HG02884 (cell line): ENCODE data around the gene MAPK8IP1.

ENCODE experiments used
- ATAC-seq: cut with Tn5 transposase; IDR thresholded peaks from one replicate; pipeline ENCODE4 v1.9.1; 2021; ENCODE audit warnings: mild to moderate bottlenecking, moderate library complexity; ENCODE audit not compliant: unreplicated experiment

MAPK8IP1 gene

GRCh38 chr11:45924036-45924915 is 38.8 kb downstream of the MAPK8IP1 start:
- ATAC-seq, result no peak

DNA sequence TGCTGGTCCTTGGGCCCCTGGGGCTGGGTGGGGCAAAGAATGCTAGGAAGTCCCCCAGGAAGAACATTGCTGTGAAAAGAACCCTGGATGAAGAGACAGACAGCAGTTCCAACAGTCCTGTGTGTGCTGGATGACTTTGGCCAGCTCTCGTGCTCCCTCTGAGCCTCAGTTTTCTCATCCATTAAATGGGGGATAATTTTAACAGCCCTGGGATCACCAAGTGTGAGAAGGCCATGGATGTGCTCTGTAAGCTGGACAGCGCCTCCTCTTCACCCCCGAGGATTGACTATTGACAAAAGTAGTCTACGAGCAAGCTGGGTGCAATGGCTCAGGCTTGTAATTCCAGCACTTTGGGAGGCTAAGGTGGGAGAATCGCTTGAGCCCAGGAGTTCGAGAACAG is 39.5 kb downstream of the MAPK8IP1 start:
- ATAC-seq, result no peak

DNA sequence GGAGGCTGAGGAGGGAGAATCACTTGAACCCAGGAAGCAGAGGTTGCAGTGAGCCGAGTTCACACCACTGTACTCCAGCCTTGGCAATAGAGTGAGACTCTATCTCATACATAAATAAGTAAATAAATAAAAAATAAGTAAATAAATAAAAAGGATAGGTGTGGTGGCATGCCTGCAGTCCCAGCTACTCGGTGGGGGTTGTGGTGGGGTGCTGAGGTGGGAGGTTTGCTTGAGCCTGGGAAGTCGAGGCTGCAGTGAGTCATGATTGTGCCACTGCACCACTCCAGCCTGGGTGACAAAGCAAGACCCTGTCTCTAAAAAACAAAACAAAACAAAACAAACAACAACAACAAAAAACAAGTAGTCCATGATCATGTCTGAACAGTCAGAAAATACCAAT is 40.1 kb downstream of the MAPK8IP1 start:
- no peak for ATAC-seq

DNA sequence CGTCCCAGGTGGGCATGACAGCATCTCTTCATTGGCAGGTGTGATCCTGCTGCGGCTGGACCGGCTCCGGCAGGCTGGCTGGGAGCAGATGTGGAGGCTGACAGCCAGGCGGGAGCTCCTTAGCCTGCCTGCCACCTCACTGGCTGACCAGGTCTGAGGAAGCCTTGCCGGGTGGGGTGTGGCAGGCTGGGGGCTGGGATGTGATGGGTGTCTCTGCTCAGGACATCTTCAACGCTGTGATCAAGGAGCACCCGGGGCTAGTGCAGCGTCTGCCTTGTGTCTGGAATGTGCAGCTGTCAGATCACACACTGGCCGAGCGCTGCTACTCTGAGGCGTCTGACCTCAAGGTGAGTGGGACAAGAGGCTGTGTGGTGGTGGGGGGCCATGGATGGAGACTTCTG is 40.5 kb downstream of the MAPK8IP1 start:
- no peak for ATAC-seq

DNA sequence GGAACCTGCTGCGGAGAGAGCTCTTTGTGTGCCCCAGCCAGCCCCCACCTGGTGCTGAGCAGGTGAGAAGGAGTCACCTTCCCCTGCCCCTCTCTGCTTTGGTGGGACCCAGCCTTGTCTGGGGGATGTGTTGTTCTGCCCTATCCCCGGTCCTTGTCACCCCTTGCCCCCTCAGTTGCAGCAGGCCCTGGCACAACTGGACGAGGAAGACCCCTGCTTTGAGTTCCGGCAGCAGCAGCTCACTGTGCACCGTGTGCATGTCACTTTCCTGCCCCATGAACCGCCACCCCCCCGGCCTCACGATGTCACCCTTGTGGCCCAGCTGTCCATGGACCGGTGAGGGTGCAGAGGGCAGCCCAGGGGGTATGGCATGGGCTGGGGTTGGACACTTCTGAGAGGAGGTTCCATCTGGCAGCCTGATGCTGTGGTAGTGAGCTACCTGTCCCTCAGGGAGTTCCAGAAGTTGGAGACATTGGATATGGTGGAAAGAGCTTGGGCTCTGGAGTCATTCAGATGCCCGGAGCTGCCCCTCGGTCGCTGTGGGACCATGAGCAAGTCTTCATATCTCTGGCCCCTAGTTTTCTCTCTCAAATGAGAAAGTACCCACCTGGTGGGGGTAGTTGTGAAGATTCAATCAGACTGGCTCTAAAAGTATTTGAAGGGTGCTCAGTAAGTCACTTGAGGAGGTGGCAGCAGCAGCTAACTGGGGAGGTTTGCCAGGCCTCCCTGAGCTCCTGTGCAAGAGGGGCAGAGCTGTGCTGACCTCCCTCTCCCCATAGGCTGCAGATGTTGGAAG is 41.3 kb downstream of the MAPK8IP1 start:
- no peak for ATAC-seq

DNA sequence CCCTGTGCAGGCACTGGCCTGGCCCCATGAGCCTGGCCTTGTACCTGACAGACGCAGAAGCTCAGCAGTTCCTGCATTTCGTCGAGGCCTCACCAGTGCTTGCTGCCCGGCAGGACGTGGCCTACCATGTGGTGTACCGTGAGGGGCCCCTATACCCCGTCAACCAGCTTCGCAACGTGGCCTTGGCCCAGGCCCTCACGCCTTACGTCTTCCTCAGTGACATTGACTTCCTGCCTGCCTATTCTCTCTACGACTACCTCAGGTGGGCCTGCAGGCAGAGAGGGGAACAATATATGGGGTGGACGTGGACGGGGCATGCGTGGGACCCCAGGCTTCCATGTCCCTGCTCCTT is 41.9 kb downstream of the MAPK8IP1 start:
- ATAC-seq, result no peak

- no peak for ATAC-seq
Measured at GRCh38 chr11:45927684-45928413, 42.4 kb downstream of the MAPK8IP1 start.

- no peak for ATAC-seq
Measured at GRCh38 chr11:45928535-45929215, 43.2 kb downstream of the MAPK8IP1 start.

- ATAC-seq, result no peak
Measured at GRCh38 chr11:45929486-45930030, 44.1 kb downstream of the MAPK8IP1 start.

DNA sequence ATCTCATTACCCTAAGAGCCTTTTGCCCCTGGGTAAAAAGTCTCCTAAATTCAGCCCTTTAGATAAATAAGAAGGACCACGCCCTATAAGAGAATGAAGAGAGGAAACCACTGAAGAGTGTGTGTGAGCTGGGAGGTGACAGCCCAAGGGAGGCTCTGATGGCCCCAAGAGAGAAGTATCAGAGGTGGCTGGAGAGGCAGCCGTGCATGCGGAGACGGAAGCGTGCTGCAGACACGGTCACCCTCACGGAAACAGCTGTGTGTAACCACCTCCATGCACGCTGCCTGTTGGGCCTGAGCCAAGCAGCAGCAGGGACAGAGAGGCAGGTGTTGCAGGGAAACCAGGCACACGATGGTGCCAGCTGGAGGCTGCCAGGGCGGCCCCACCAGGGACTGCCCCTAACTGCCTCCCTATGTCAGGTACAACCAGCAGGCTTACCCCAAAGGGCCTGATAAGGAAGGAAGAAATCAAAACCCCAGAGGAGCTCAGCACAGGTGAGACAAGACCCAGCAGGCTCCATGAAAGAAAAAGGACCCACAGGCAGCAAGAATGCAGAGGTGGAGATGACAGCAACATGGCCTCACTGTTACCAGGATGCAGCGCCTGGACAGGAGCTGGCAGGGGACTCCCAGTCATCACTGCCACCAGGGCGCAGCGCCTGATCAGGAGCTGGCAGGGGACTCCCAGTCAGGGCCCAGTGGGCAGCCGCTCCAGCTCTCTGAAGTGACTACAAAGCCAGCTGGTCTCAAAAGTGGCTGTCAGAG is 44.8 kb downstream of the MAPK8IP1 start:
- ATAC-seq, result peak; percentile 88

- ATAC-seq, result no peak
Measured at GRCh38 chr11:45930951-45931570, 45.6 kb downstream of the MAPK8IP1 start.

GRCh38 chr11:45931739-45932138 is 46.3 kb downstream of the MAPK8IP1 start:
- ATAC-seq, result no peak

DNA sequence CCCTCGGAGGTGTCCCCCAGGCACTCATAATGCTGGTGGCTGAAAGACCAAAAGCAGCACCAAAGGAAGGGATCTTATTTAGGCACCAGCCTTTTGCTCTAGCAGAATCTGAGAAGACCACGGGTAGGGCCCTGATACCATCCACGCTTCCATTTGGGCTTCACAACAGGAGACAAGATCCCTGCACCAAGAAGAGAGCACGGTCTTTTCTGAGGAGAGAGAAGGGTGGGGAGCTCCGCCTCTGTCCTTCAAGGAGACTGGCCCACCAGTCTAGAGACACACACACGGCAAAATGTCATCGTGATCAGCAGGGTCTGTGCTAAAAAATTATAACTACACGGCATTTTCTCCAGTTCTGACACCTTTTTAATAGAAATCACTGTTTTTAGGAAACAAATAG is 46.8 kb downstream of the MAPK8IP1 start:
- no peak for ATAC-seq

- ATAC-seq, result no peak
Measured at GRCh38 chr11:45933131-45933831, 47.8 kb downstream of the MAPK8IP1 start.

- no peak for ATAC-seq
Measured at GRCh38 chr11:45933846-45934579, 48.6 kb downstream of the MAPK8IP1 start.

DNA sequence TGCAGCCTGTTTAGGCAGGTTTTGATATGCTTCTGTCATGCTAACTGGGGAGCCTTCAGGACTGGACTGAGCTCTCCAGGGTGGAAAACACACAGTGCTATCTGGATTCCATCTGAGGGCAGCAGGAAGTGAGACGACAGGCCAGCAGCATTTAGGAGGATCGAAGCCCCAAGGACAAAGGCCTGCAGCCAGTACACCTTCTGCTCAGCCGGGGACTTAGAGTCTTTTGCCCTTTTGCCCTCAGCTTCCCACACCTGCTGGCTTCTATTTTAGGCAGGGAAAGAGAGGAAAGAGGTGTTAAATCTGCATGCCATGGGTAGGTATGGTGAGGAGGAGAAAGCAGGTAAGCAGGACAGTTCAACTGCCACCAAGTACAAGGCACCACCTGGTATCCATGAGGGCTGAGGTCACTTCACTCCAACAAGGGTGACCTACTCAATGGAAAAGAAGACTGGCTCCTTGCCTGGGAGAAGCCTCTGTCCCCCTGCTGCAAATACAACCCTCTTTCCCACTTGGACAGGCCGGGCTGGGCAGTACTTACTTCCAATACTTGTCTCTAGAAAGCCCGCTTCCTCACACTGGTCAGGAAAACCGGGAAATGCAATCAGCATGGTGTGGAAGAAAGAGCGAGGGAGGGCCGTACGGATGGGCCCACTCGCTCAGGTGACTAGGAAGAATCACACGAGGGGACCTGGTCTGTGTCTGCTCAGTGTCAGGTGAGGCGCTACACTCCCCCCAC is 49.3 kb downstream of the MAPK8IP1 start:
- no peak for ATAC-seq

DNA sequence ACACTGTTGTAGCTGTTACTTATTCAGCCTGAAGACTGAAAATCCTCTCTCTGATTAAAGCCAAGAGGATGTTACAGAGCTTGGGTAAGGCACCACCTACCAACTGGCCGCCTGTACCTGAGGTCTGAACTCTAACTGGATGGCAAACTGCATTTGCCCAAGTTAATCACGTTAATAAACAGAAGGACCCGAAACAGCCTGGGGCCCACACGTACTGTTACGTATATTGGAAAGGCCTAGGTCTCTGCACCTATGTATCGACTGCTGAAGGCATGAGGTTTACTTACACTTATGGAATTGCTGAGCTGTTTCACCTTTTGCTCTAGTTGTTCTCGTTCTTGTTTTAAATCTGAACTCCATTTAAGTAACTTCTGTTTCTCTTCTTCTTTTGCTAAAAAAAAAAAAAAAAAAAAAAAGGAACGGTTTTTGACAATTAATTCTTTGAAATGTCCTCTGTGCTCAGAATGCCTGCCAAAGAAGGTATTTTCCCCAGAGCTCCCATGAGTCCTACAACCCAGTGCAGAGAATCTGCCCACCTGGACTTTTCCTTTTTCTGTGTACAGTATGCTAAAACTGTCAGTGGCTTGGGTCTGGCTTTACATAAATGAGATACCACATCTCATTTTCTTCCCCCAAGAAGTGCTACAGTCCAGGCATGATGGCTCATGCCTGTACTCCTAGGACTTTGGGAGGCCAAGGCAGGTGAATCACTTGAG is 50.1 kb downstream of the MAPK8IP1 start:
- no peak for ATAC-seq
